Mesenchymal stem cell (in vitro differentiated cells and primary cell): ENCODE data around the gene ADGRV1.

ENCODE experiments used
- DNase-seq: peaks from one replicate; pipeline ENCODE4 v3.0.0-alpha.2; 2013
- H2AFZ ChIP-seq: one replicate; pipeline ENCODE4 v1.6.1; 2013; ENCODE audit warnings: low read depth, mild to moderate bottlenecking, control low read depth, inconsistent platforms, low read length, moderate library complexity
- H2AK5ac ChIP-seq: 2 replicates; pipeline ENCODE4 v1.6.1; 2013; ENCODE audit warnings: low read length, moderate library complexity, mild to moderate bottlenecking, inconsistent platforms; ENCODE audit not compliant: severe bottlenecking
- H2BK120ac ChIP-seq: one replicate; pipeline ENCODE4 v1.6.1; 2013; ENCODE audit warnings: low read depth, mild to moderate bottlenecking, inconsistent platforms, low read length, moderate library complexity
- H2BK12ac ChIP-seq, 2 experiments: one replicate each; pipeline ENCODE4 v1.6.1; 2013; ENCODE audit warnings: inconsistent platforms in 2 of 2, low read length in 2 of 2, mild to moderate bottlenecking in 2 of 2, moderate library complexity in 2 of 2, control low read depth in 1 of 2
- H2BK15ac ChIP-seq: one replicate; pipeline ENCODE4 v1.6.1; 2013; ENCODE audit warnings: mild to moderate bottlenecking, low read depth, inconsistent platforms; ENCODE audit not compliant: poor library complexity, severe bottlenecking
- H2BK5ac ChIP-seq: 2 replicates; pipeline ENCODE4 v1.6.1; 2013; ENCODE audit warnings: low read depth, mild to moderate bottlenecking, low read length, control low read depth, inconsistent platforms; ENCODE audit not compliant: poor library complexity, severe bottlenecking
- H3K14ac ChIP-seq, 2 experiments: one replicate each; pipeline ENCODE4 v1.6.1; 2013; ENCODE audit warnings: inconsistent platforms in 2 of 2, low read length in 2 of 2, control low read depth in 1 of 2, mild to moderate bottlenecking in 1 of 2, moderate library complexity in 1 of 2
- H3K18ac ChIP-seq, 2 experiments: one replicate each; pipeline ENCODE4 v1.6.1; 2013; ENCODE audit warnings: inconsistent platforms in 2 of 2, low read length in 2 of 2, control low read depth in 1 of 2, low read depth in 1 of 2, mild to moderate bottlenecking in 1 of 2
- H3K23ac ChIP-seq, 2 experiments: one replicate each; pipeline ENCODE4 v1.6.1; 2013; ENCODE audit warnings: inconsistent platforms in 2 of 2, low read length in 2 of 2, mild to moderate bottlenecking in 2 of 2, moderate library complexity in 2 of 2, control low read depth in 1 of 2
- H3K27ac ChIP-seq: 2 replicates; pipeline ENCODE4 v1.5.1; 2013; ENCODE audit warnings: mild to moderate bottlenecking, moderate library complexity, low read length, control low read depth, inconsistent platforms; ENCODE audit not compliant: poor library complexity, severe bottlenecking
- H3K27me3 ChIP-seq, 2 experiments: 2 replicates each; pipeline versions ENCODE4 v1.6.1 to v1.7.0; 2013; ENCODE audit warnings: low read length in 2 of 2, mild to moderate bottlenecking in 2 of 2, moderate library complexity in 2 of 2, control low read depth in 1 of 2, inconsistent platforms in 1 of 2; ENCODE audit not compliant: control insufficient read depth in 1 of 2, insufficient read depth in 1 of 2
- H3K36me3 ChIP-seq, 2 experiments: 2 replicates each; pipeline versions ENCODE4 v1.6.1 to v1.7.0; 2013; ENCODE audit warnings: low read length in 2 of 2, control low read depth in 1 of 2, inconsistent platforms in 1 of 2, low read depth in 1 of 2, mild to moderate bottlenecking in 1 of 2; ENCODE audit not compliant: insufficient read depth in 2 of 2, control insufficient read depth in 1 of 2
- H3K4ac ChIP-seq, 2 experiments: one replicate each; pipeline ENCODE4 v1.6.1; 2013; ENCODE audit warnings: inconsistent platforms in 2 of 2, low read length in 2 of 2, mild to moderate bottlenecking in 2 of 2, moderate library complexity in 2 of 2, control low read depth in 1 of 2, low read depth in 1 of 2
- H3K4me1 ChIP-seq: 2 replicates; pipeline ENCODE4 v1.6.1; 2013; ENCODE audit warnings: low read depth, low read length, control low read depth; ENCODE audit not compliant: control insufficient read depth, insufficient read depth
- H3K4me2 ChIP-seq: 2 replicates; pipeline ENCODE4 v1.6.1; 2013; ENCODE audit warnings: low read length, mild to moderate bottlenecking, inconsistent platforms; ENCODE audit not compliant: poor library complexity, severe bottlenecking
- H3K4me3 ChIP-seq, 2 experiments: 2 replicates each; pipeline versions ENCODE4 v1.5.1 to v1.7.0; 2013; ENCODE audit warnings: low read length in 2 of 2, mild to moderate bottlenecking in 2 of 2, control low read depth in 1 of 2, low read depth in 1 of 2; ENCODE audit not compliant: insufficient read depth in 1 of 2
- H3K79me1 ChIP-seq: replicated peaks from 2 replicates; pipeline ENCODE4 v1.6.1; 2013; ENCODE audit warnings: mild to moderate bottlenecking, control low read depth, low read length, inconsistent platforms; ENCODE audit not compliant: poor library complexity, severe bottlenecking
- H3K9ac ChIP-seq: 2 replicates; pipeline ENCODE4 v1.7.0; 2013; ENCODE audit warnings: mild to moderate bottlenecking, low read length, moderate library complexity
- H3K9me3 ChIP-seq: 2 replicates; pipeline ENCODE4 v1.7.0; 2013; ENCODE audit warnings: mild to moderate bottlenecking, low read length; ENCODE audit not compliant: control insufficient read depth
- H4K8ac ChIP-seq: one replicate; pipeline ENCODE4 v1.6.1; 2013; ENCODE audit warnings: inconsistent platforms, mild to moderate bottlenecking, low read length, moderate library complexity
- H4K91ac ChIP-seq: one replicate; pipeline ENCODE4 v1.6.1; 2013; ENCODE audit warnings: mild to moderate bottlenecking, low read length, inconsistent platforms
- WGBS: methylation state at CpG from one replicate; pipeline ENCODE4 v1.1.7; 2013; ENCODE audit warnings: mixed read lengths; 5-methylcytosine and 5-hydroxymethylcytosine counted together

Gene ADGRV1

GRCh38 chr5:90644132-90644531 lies 85.5 kb downstream of the ADGRV1 start:
- H3K9ac ChIP-seq = no peak overlapping the region
- H3K23ac ChIP-seq = no peak overlapping the region
- H3K9me3 ChIP-seq = no peaks in the 10 kb centered on the region
- no peak overlapping the region for H2BK5ac ChIP-seq
- no peak for DNase-seq
- no peaks in the 10 kb centered on the region for H3K27me3 ChIP-seq
- H3K14ac ChIP-seq = no peak overlapping the region
- no peak overlapping the region for H4K8ac ChIP-seq
- no peak overlapping the region for H3K27ac ChIP-seq
- H3K4me1 ChIP-seq = peaks cover 2% of the 10 kb centered on the region
- no peak overlapping the region for H3K4me2 ChIP-seq
- H2AK5ac ChIP-seq = no peak overlapping the region
- no peak overlapping the region for H2BK12ac ChIP-seq
- no peak overlapping the region for H2BK120ac ChIP-seq
- no peaks in the 10 kb centered on the region for H3K36me3 ChIP-seq
- H2BK15ac ChIP-seq = no peak overlapping the region
- no peak overlapping the region for H3K18ac ChIP-seq
- H3K79me1 ChIP-seq = no peaks in the 10 kb centered on the region
- H4K91ac ChIP-seq = no peak overlapping the region
- H2AFZ ChIP-seq = no peak overlapping the region
- 61% methylated on average over 2 of the region's 4 CpGs for WGBS
- H3K4ac ChIP-seq = no peak overlapping the region
- H3K4me3 ChIP-seq = no peak overlapping the region

GRCh38 chr5:90645024-90645610 lies 86.5 kb downstream of the ADGRV1 start:
- Histone ChIP-seq H3K36me3 (no peaks in the 10 kb centered on the region), H2BK15ac (no peak overlapping the region), H3K27me3 (no peaks in the 10 kb centered on the region), H3K14ac (no peak overlapping the region), H3K23ac (no peak overlapping the region), H2AFZ (no peak overlapping the region), H4K8ac (peak overlapping the region; percentile 41), H3K4ac (no peak overlapping the region), H3K18ac (peak overlapping the region; percentile 30 to 43), H2BK12ac (no peak overlapping the region), H4K91ac (no peak overlapping the region), H2BK5ac (no peak overlapping the region), H3K9me3 (no peaks in the 10 kb centered on the region), H2AK5ac (no peak overlapping the region), H3K27ac (peak overlapping the region; percentile 34), H3K79me1 (no peaks in the 10 kb centered on the region), H3K4me3 (no peak overlapping the region), H3K4me2 (peak overlapping the region; percentile 20), H3K4me1 (peaks cover 2% of the 10 kb centered on the region), H3K9ac (no peak overlapping the region), H2BK120ac (no peak overlapping the region)
- 15% methylated on average over 5 of the region's 8 CpGs for WGBS
- DNase-seq = peak; percentile 42

GRCh38 chr5:90650767-90651166 lies 92.2 kb downstream of the ADGRV1 start:
- Histone ChIP-seq H3K27ac (no peak overlapping the region), H2BK15ac (no peak overlapping the region), H3K27me3 (no peaks in the 10 kb centered on the region)

GRCh38 chr5:90654215-90654614 lies 95.6 kb downstream of the ADGRV1 start:
- no peaks in the 10 kb centered on the region for H3K27me3 ChIP-seq
- H3K27ac ChIP-seq = no peak overlapping the region
- DNase-seq = no peak
- H3K23ac ChIP-seq = no peak overlapping the region
- H3K4ac ChIP-seq = no peak overlapping the region
- H2AFZ ChIP-seq = no peak overlapping the region
- H4K91ac ChIP-seq = no peak overlapping the region
- no peak overlapping the region for H3K18ac ChIP-seq
- H2BK12ac ChIP-seq = no peak overlapping the region
- no peak overlapping the region for H3K4me2 ChIP-seq
- H2AK5ac ChIP-seq = no peak overlapping the region
- H3K9ac ChIP-seq = no peak overlapping the region
- no peak overlapping the region for H2BK5ac ChIP-seq
- no peaks in the 10 kb centered on the region for H3K4me1 ChIP-seq
- H2BK15ac ChIP-seq = no peak overlapping the region
- no peaks in the 10 kb centered on the region for H3K36me3 ChIP-seq
- H3K9me3 ChIP-seq = no peaks in the 10 kb centered on the region
- no peak overlapping the region for H2BK120ac ChIP-seq
- no peaks in the 10 kb centered on the region for H3K79me1 ChIP-seq
- H3K14ac ChIP-seq = no peak overlapping the region
- no peak overlapping the region for H4K8ac ChIP-seq
- WGBS = 74% methylated on average over 2 of the region's 2 CpGs
- H3K4me3 ChIP-seq = no peak overlapping the region

More at GRCh38 chr5:90650767-90651166, 92.2 kb downstream of the ADGRV1 start:
- no peak overlapping the region for H3K14ac ChIP-seq
- H3K79me1 ChIP-seq = no peaks in the 10 kb centered on the region
- no peak overlapping the region for H2BK12ac ChIP-seq
- no peak for DNase-seq
- H4K91ac ChIP-seq = no peak overlapping the region
- no peak overlapping the region for H2BK120ac ChIP-seq
- H3K36me3 ChIP-seq = no peaks in the 10 kb centered on the region
- H3K18ac ChIP-seq = no peak overlapping the region
- no peak overlapping the region for H3K4me3 ChIP-seq
- no peak overlapping the region for H2BK5ac ChIP-seq
- 86% methylated on average over 1 of the region's 1 CpG for WGBS
- no peak overlapping the region for H3K4me2 ChIP-seq
- no peak overlapping the region for H3K4ac ChIP-seq
- no peak overlapping the region for H3K23ac ChIP-seq
- no peak overlapping the region for H2AFZ ChIP-seq
- no peaks in the 10 kb centered on the region for H3K9me3 ChIP-seq
- H3K4me1 ChIP-seq = no peaks in the 10 kb centered on the region
- H3K9ac ChIP-seq = no peak overlapping the region
- no peak overlapping the region for H2AK5ac ChIP-seq
- H4K8ac ChIP-seq = no peak overlapping the region
